A549 (cell line): Measurements from ENCODE around the gene SUPT3H. TPM values are rescaled to one million over a fixed set of nuclear protein-coding genes. Genes with fewer than 3 reads are reported as not detected.

Experiments
- ATAC-seq, 2 experiments: fragments of 200-7000 bp in 1 of 2; fragments of >200 bp in 1 of 2; cut with Nextera tagmentation in 1 of 2; cut with Tn5 transposase in 1 of 2; 3 replicates each; pipeline versions ENCODE4 v1.8.0 to v1.9.1; 2018 to 2020; ENCODE audit warnings: mild to moderate bottlenecking in 1 of 2, moderate library complexity in 1 of 2
- CTCF ChIA-PET: fragments of 300-600 bp; sonication (Branson Sonifier 250); formaldehyde crosslinking; extraction: SDS; loops from one replicate; lab custom pipeline; 2021; ENCODE audit warnings: antibody characterized with exemption, inconsistent platforms; lab: Yijun Ruan, JAX
- POLR2A ChIA-PET: fragments of 350-600 bp; formaldehyde crosslinking; extraction: SDS; loops from one replicate; lab custom pipeline; 2021; ENCODE audit warnings: antibody characterized with exemption, inconsistent platforms; lab: Yijun Ruan, JAX
- DNase-seq, 2 experiments: peaks; one replicate each; pipeline versions ENCODE4 v3.0.0 to v3.0.0-alpha.2; 2011 to 2016; ENCODE audit warnings: low read depth in 1 of 2, low spot score in 1 of 2
- FAIRE-seq: peaks from 2 replicates; lab custom pipeline; 2011; peaks lifted over from hg19 to GRCh38; lab: Jason Lieb, UNC
- H3K27ac ChIP-seq, 2 experiments: fragments of >200 bp; sonication (Bioruptor Twin); formaldehyde crosslinking; 3 replicates each; pipeline ENCODE4 v1.5.1; 2016 to 2017
- H3K4me1 ChIP-seq: fragments of >200 bp; sonication (Bioruptor Twin); formaldehyde crosslinking; 3 replicates; pipeline ENCODE4 v1.6.1; 2016
- H3K4me2 ChIP-seq: fragments of >200 bp; sonication (Bioruptor Twin); formaldehyde crosslinking; 3 replicates; pipeline ENCODE4 v1.6.1; 2016
- H3K4me3 ChIP-seq: fragments of >200 bp; sonication (Bioruptor Twin); formaldehyde crosslinking; 3 replicates; pipeline ENCODE4 v1.5.1; 2016
- H3K9me3 ChIP-seq: fragments of >200 bp; sonication (Bioruptor Twin); formaldehyde crosslinking; 3 replicates; pipeline ENCODE4 v1.6.1; 2016
- CBX8 ChIP-seq: fragments of 200-600 bp; sonication (generic); IDR thresholded peaks from 2 replicates; pipeline ENCODE4 v1.6.1; 2016
- CTCF ChIP-seq: fragments of >200 bp; sonication (Bioruptor Twin); formaldehyde crosslinking; IDR thresholded peaks from 3 replicates; pipeline ENCODE4 v1.5.1; 2016
- EHF ChIP-seq: fragments of 250-450 bp; sonication (Bioruptor Pico); IDR thresholded peaks from 2 replicates; pipeline ENCODE4 v1.5.0; 2020; ENCODE audit warnings: mild to moderate bottlenecking
- EP300 ChIP-seq, 2 experiments: fragments of >200 bp; sonication (Bioruptor Twin); formaldehyde crosslinking; IDR thresholded peaks; 2 replicates in 1 of 2; 3 replicates in 1 of 2; pipeline ENCODE4 v1.6.1; 2016 to 2017
- ESRRA ChIP-seq: fragments of 150-350 bp; IDR thresholded peaks from 2 replicates; pipeline ENCODE4 v1.6.1; 2014; ENCODE audit warnings: mild to moderate bottlenecking, low read length, borderline replicate concordance
- FOSB ChIP-seq: fragments of 250-450 bp; sonication (Bioruptor Pico); IDR thresholded peaks from 2 replicates; pipeline ENCODE4 v1.5.0; 2020; ENCODE audit warnings: mild to moderate bottlenecking, moderate library complexity
- FOSL2 ChIP-seq, 2 experiments: fragments of 450-650 bp in 1 of 2; fragments of >200 bp in 1 of 2; sonication (Bioruptor Twin) in 1 of 2; formaldehyde crosslinking; IDR thresholded peaks; 2 replicates each; pipeline versions ENCODE4 v1.5.0 to v1.6.1; 2016 to 2020; ENCODE audit warnings: mild to moderate bottlenecking in 1 of 2, moderate library complexity in 1 of 2
- FOXS1 ChIP-seq: fragments of 250-450 bp; sonication (Bioruptor Pico); IDR thresholded peaks from 2 replicates; pipeline ENCODE4 v1.5.0; 2020; ENCODE audit warnings: mild to moderate bottlenecking, moderate library complexity
- GATA3 ChIP-seq: IDR thresholded peaks from 2 replicates; pipeline ENCODE4 v1.6.1; 2012; ENCODE audit warnings: borderline replicate concordance
- HDAC2 ChIP-seq: fragments of 200-600 bp; sonication (generic); IDR thresholded peaks from 2 replicates; pipeline ENCODE4 v1.6.1; 2016
- HES2 ChIP-seq: fragments of >200 bp; sonication (Bioruptor Twin); formaldehyde crosslinking; IDR thresholded peaks from 2 replicates; pipeline ENCODE4 v1.6.1; 2016
- MAFK ChIP-seq: fragments of 450-650 bp; IDR thresholded peaks from 2 replicates; pipeline ENCODE4 v1.6.1; 2014; ENCODE audit not compliant: partially characterized antibody
- MAZ ChIP-seq: fragments of 150-350 bp; IDR thresholded peaks from 2 replicates; pipeline ENCODE4 v1.6.1; 2014; ENCODE audit warnings: antibody characterized with exemption, low read depth, low read length, borderline replicate concordance
- NFE2L2 ChIP-seq: fragments of 150-350 bp; conservative IDR thresholded peaks from 2 replicates; pipeline ENCODE4 v1.6.1; 2014; ENCODE audit warnings: low read length
- NPAS2 ChIP-seq: fragments of 250-450 bp; sonication (Bioruptor Pico); IDR thresholded peaks from 2 replicates; pipeline ENCODE4 v1.8.0; 2022; ENCODE audit warnings: mild to moderate bottlenecking, moderate library complexity, borderline replicate concordance
- NR3C1 ChIP-seq: fragments of >200 bp; sonication (Bioruptor Twin); formaldehyde crosslinking; IDR thresholded peaks from 3 replicates; pipeline ENCODE4 v1.6.1; 2017
- RARB ChIP-seq: fragments of 250-450 bp; sonication (Bioruptor Pico); IDR thresholded peaks from 2 replicates; pipeline ENCODE4 v1.8.0; 2021; ENCODE audit warnings: mild to moderate bottlenecking, moderate library complexity
- TP53 ChIP-seq: fragments of 250-450 bp; sonication (Bioruptor Pico); IDR thresholded peaks from 2 replicates; pipeline ENCODE4 v1.5.0; 2021; ENCODE audit warnings: mild to moderate bottlenecking, moderate library complexity
- ZFP36 ChIP-seq: fragments of 450-650 bp; IDR thresholded peaks from 2 replicates; pipeline ENCODE4 v1.6.1; 2014; ENCODE audit warnings: borderline replicate concordance; ENCODE audit not compliant: partially characterized antibody
- ZSCAN20 ChIP-seq: fragments of 250-450 bp; sonication (Bioruptor Pico); IDR thresholded peaks from 2 replicates; pipeline ENCODE4 v1.8.0; 2022; ENCODE audit warnings: mild to moderate bottlenecking, moderate library complexity
- WGBS: methylation state at CpG from one replicate; pipeline ENCODE4 v1.1.6; 2017; ENCODE audit errors: missing lambda C conversion rate; 5-methylcytosine and 5-hydroxymethylcytosine counted together
- polyA plus RNA-seq, 4 experiments: library from polyadenylated mRNA; depleted of rRNA in 3 of 4; stranded (reverse); fragments of >200 nt; fragmentation: RNase III in 1 of 4; extraction: RNeasy Plus Mini Kit Qiagen cat#74134 plus additional on column Dnase treatment in 1 of 4; gene quantifications; 2 replicates in 3 of 4; 3 replicates in 1 of 4; pipeline ENCODE4 v1.2.3, GENCODE V29; 2011 to 2017
- TF ChIP-seq, protein P1 (sequence below): fragments of 250-450 bp; sonication (Bioruptor Pico); IDR thresholded peaks from 2 replicates; pipeline ENCODE4 v1.5.0; 2020; ENCODE audit warnings: low read depth, mild to moderate bottlenecking, moderate library complexity
- TF ChIP-seq, protein P2 (sequence below): fragments of 250-450 bp; sonication (Bioruptor Pico); IDR thresholded peaks from 2 replicates; pipeline ENCODE4 v1.5.0; 2021; ENCODE audit warnings: mild to moderate bottlenecking, moderate library complexity, borderline replicate concordance

SUPT3H gene
- polyA plus RNA-seq, 2 of the 4 experiments (the other 2 are of a cell fraction), result 4.3 to 6.2 TPM

DNA sequence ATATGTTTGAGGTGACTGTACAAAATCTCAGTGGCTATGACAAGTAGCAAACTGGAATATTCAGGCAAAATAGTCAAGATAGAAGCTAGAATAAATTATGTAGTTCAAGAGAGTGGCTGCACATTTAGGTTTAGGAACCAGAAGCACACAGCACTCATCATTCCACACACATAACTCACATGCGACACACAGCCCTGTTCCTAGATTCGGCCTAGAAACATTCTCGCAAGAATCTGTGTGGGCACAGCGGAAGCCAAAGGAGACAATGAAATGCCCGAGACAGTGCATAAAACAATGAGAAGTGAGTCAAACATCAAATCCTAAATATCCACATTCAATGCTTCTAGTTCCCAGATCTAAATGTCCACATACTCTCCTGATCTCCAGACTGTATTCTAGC is 9.5 kb upstream of the SUPT3H start:
- Histone ChIP-seq H3K4me3 (no peak overlapping the region), H3K27ac (no peak overlapping the region), H3K4me1 (no peaks in the 10 kb centered on the region), H3K9me3 (no peaks in the 10 kb centered on the region), H3K4me2 (no peak overlapping the region)
- DNase-seq (no peak), FAIRE-seq (no peak), ATAC-seq (no peak)
- POLR2A ChIA-PET, result no interaction called here
- CTCF ChIA-PET, result interaction anchor here (0.7 to 1.3 kb wide), 3 partner anchors 35 to 732 kb away, joined by 3 to 4 read pairs (median 3); no protein-coding TSS in a partner anchor
- WGBS, result 83% methylated on average over 5 of the region's 5 CpGs
- TF ChIP-seq NFE2L2 (no peak), HDAC2 (no peak), FOXS1 (CRISPR knock-in tag) (no peak), FOSB (no peak), MAFK (no peak), FOSL2 (IDR thresholded peaks at IDR 0.05) (no peak), FOSL2 (CRISPR knock-in tag; IDR thresholded peaks at IDR 0.05) (no peak)

- WGBS, result 57% methylated on average over 3 of the region's 3 CpGs
- Histone ChIP-seq H3K9me3 (no peaks in the 10 kb centered on the region), H3K4me1 (no peaks in the 10 kb centered on the region), H3K4me3 (no peak overlapping the region), H3K4me2 (no peak overlapping the region), H3K27ac (no peak overlapping the region)
- ATAC-seq, result no peak
- CTCF ChIA-PET, result interaction anchor here (1.3 kb wide), 1 partner anchor 36 kb away, joined by 4 read pairs; no protein-coding TSS in a partner anchor
- TF ChIP-seq, protein P1, sequence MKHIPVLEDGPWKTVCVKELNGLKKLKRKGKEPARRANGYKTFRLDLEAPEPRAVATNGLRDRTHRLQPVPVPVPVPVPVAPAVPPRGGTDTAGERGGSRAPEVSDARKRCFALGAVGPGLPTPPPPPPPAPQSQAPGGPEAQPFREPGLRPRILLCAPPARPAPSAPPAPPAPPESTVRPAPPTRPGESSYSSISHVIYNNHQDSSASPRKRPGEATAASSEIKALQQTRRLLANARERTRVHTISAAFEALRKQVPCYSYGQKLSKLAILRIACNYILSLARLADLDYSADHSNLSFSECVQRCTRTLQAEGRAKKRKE (CRISPR knock-in tag), result no peak
- no peak for TF ChIP-seq NR3C1
- TF ChIP-seq EP300 (IDR thresholded peaks at IDR 0.05), result no peak
- TF ChIP-seq, protein P2, sequence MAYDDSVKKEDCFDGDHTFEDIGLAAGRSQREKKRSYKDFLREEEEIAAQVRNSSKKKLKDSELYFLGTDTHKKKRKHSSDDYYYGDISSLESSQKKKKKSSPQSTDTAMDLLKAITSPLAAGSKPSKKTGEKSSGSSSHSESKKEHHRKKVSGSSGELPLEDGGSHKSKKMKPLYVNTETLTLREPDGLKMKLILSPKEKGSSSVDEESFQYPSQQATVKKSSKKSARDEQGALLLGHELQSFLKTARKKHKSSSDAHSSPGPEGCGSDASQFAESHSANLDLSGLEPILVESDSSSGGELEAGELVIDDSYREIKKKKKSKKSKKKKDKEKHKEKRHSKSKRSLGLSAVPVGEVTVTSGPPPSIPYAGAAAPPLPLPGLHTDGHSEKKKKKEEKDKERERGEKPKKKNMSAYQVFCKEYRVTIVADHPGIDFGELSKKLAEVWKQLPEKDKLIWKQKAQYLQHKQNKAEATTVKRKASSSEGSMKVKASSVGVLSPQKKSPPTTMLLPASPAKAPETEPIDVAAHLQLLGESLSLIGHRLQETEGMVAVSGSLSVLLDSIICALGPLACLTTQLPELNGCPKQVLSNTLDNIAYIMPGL, result no peak
- TF ChIP-seq ESRRA, result no peak
- TF ChIP-seq GATA3, result no peak
- no peak for TF ChIP-seq EHF (CRISPR knock-in tag)
- no peak for TF ChIP-seq CTCF
- no peak for TF ChIP-seq TP53 (CRISPR knock-in tag)
- TF ChIP-seq MAZ, result no peak
- no peak for TF ChIP-seq HES2
- no peak for TF ChIP-seq ZFP36
- no peak for TF ChIP-seq ZSCAN20 (CRISPR knock-in tag)
- TF ChIP-seq NPAS2 (CRISPR knock-in tag), result no peak
- TF ChIP-seq CBX8, result no peak
- no peak for TF ChIP-seq RARB (CRISPR knock-in tag)
- no peak for FAIRE-seq
- POLR2A ChIA-PET, result no interaction called here
- DNase-seq, result no peak
Measured at GRCh38 chr6:45386501-45386900, 8.8 kb upstream of the SUPT3H start.
